Measurements from ENCODE around the gene MYLIP.
"Not testable (repeated sequence)": the region's sequence is repeated elsewhere in the genome, so short reads cannot be mapped to it uniquely, and the experiment has no call there.

MYLIP gene

DNA sequence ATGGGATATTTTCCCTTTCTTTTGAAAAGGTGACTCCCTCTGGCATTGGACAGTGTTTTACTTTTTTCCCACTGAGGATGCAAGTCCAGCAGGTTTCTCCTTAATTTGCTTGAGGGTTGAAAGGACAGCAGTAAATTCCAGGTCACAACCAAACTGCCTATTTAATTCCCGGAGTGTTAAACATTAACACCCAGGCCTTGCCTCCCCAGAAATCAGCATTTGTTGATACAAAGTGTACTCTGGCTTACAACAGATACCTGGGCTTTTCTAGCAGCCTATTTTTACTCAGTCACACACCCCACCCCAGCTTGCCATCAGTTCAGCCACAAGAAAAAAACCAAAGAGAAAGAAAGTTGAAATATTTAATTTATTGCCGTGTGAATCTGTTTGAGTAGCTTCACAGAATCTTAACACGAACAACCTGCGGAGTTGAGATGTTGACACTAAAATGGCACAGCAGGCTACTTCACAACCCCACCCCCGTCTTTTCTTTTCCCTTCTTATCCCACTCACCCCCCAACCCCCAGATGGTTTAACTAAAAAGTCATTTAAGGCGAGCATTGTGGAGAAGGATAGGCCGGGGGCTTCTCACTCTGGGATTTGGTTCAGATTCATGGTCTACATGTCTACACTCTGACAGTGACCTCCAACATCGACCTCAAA lies 45.7 kb downstream of the MYLIP start:
- peak; percentile 33 for DNase-seq (ENCODE audit: low spot score)

DNA sequence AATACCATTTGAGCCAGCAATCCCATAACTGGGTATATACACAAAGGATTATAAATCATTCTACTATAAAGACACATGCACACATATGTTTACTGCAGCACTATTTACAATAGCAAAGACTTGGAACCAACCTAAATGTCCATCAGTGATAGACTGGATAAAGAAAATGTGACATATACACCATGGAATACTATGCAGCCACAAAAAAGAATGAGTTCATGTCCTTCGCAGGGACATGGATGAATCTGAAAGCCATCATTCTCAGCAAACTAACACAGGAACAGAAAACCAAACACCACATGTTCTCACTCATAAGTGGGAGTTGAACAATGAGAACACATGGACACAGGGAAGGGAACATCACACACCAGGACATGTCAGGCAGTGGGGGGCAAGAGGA lies 47.7 kb downstream of the MYLIP start:
- not testable (repeated sequence) for DNase-seq (ENCODE audit: low spot score)

DNA sequence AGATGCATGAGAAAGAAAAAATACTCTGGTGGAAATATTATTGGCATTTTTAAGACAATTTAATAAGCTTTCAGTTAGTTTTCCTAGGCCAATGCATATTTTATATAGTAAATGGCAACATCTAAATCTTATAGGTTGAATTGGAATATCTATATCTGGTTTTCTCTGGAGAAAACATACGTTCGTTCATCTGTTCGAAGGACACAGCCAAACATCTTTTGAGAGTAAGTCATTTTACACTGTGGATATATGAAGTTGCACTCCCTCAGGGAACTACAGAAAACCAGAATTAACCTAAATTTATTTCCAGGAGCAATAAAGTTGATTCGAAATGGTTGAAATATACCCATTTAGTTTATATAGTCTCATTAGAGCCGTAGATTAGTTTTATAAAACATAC lies 49.0 kb downstream of the MYLIP start:
- no peak for DNase-seq (ENCODE audit: low spot score)

DNA sequence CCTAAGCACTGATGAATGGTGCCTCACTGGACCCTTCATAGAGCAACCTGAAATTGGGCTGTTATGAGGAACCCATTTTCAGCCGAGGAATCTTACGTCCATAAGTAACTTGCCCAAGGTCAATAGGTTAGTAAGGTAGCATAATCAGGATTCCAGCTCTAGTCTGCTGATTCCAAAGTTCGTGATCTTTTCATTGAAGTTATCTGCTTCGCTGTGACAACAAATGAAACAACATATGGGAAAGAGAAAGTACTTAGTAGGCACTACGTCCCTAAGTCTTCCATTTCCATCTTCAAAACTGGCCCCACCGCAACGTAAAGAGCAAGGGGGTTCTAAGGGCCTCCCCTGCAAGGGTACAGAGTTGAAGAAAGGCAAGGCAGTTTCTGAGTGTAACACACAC lies 49.5 kb downstream of the MYLIP start:
- DNase-seq (ENCODE audit: low spot score), result no peak

DNA sequence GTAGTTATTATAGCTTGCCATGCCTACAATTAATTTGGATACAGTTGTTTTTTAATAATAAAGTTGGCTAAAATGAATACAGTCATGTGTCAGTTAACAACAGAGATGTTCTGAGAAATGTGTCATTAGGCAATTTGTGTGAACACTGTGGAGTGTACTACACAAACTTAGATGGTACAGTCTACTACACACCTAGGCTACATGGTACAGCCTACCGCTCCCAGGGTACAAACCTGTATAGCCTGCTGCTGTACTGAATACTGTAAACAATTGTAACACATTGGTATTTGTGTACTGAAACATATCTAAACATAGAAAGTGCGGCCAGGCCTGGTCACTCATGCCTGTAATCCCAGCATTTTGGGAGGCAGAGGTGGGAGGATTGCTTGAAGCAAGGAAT lies 50.2 kb downstream of the MYLIP start:
- no peak for DNase-seq (ENCODE audit: low spot score)

DNA sequence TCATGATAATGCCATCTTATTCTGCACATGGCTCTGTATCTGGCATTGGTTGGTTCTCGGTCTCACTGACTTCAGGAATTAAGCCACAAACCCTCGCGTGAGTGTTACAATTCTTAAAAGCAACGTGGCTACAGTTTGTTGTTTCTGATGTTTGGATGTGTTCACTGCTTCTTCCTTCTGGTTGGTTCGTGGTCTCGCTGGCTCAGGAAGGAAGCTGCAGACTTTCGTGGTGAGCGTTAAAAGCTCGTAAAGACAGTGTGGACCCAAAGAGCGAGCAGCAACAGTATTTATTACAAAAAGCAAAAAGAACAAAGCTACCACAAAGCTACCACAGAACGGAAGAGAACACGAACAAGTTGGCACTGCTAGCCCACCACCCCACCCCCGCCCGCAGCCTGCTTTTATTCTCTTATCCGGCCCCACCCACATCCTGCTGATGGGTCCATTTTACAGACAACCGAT lies 51.1 kb downstream of the MYLIP start:
- no peak for DNase-seq (ENCODE audit: low spot score)

DNA sequence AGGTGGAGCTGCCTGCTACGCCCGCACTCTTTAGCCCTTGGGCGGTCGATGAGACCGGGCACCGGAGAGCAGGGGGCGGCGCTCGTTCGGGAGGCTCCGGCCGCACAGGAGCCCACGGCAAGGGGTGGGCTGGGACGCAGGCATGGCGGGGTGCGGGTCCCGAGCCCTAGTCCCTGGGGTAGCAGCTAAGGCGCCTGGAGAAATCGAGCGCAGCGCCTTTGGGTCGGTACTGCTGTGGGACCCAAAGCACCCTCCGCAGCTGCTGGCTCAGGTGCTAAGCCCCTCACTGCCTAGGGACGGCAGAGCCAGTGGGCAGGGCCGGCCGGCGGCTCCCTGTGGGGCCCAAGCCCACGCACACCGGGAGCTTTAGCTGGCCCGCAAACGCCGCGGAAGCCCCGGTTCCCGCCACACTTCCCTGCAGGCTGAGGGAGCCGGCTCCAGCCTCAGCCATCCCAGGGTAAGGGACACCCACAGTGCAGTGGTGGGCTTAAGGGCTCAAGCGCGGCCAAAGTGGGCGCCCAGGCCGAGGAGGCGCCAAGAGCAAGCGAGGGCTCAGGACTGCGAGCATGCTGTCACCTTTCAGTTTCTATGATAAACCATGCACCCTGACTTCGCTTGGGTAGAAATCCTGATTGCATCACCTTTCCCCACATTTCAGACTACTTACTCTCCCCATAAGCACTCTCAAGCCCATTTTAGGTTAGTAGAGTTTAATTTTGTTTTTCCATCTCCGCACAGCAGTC lies 52.0 kb downstream of the MYLIP start:
- DNase-seq (ENCODE audit: low spot score), result no peak

DNA sequence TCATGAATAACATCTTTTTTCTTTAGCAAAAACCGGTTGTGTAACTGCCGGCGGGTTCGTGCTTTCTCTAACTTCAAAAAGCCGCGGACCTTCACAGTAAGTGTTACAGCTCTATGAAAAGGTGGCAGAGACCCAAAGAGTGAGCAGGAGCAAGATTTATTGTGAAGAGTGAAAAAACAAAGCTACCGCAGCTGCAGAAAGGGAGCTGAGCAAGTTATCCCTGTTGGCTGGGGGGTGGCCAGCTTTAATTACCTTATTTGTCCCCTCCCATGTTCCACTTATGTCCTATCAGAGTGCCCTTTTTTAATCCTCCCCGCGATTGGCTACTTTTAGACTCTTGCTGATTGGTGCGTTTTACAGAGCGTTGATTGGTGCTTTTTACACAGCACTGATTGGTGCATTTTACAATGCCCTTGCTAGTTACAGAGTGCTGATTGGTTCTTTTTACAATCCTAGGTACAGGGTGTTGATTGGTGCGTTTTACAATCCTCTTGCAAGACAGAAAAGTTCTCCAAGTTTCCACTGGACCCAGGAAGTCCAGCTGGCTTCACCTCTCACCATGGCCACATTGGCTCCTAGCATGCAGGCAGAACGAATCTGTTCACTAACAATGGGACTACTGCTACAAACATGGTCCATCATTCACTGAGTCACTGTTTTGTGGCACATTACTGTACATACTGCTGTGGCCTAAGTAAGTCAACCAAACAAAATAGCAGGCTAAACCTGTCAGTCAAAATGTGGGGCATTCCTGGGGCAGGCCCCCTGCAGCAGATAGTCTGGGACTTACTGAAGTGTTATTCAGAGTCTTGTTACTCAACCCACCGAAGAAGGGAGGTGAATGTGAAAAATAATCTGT lies 52.8 kb downstream of the MYLIP start:
- DNase-seq (ENCODE audit: low spot score), result no peak

DNA sequence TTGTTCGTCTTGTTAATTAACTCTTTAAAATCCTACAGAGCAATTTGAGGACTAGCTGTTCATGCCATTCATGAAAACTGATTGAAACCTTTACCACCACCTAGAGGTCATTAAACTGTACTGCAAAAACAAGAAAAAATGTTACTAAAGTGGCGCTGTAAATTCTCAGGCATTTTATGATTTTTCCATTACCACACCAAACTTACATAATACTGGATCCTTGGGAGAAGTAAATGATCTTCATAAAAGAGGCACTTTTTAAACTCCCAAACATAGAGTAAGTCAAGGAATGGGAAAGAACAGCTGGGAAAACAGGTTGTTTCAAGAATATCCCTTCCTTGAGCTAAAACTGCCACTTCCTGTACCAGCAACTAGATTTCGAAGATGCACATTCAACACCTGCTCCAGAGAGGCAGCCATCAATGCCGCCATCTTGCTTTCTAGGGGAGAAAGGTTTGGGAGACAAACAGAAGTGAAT lies 54.3 kb downstream of the MYLIP start:
- DNase-seq (ENCODE audit: low spot score), result no peak

DNA sequence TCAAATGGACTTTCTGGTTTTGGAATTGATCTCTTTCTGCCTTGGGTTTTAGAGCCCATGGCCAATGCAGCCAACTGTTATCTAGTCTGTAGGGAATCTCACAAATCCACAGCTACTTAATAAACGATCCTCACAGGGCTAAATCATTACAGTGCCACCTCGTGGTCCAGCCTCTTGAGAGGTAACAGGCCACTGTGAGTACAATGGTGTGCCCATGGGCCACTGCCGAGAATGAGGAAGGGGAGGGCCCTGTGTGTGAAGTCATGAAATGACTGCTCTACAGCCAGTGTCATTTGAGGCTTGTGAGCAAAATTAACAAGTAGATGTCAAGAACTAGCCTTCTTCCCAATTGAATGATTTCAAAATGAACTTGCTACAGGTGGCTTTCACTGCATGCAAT lies 55.2 kb downstream of the MYLIP start:
- no peak for DNase-seq (ENCODE audit: low spot score)

DNA sequence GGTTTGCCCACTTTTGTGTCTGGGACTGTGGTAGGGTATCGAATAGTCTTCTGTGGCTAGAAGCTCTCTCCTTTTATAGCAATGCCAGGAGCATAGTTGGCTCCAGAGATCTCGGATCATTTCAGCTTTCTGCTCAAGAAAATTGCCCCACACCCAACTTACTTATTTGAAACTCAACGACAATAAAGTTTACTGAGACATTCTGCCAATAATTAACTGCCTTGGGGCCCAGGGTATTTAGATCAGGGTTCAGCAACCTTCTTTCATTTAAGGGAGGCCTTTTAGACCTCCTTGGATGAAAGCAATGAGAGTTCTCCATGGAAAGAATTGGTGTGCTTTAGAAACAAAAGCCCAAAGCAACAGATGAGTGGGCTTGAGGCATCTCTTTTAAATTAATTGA lies 55.7 kb downstream of the MYLIP start:
- DNase-seq (ENCODE audit: low spot score), result no peak

DNA sequence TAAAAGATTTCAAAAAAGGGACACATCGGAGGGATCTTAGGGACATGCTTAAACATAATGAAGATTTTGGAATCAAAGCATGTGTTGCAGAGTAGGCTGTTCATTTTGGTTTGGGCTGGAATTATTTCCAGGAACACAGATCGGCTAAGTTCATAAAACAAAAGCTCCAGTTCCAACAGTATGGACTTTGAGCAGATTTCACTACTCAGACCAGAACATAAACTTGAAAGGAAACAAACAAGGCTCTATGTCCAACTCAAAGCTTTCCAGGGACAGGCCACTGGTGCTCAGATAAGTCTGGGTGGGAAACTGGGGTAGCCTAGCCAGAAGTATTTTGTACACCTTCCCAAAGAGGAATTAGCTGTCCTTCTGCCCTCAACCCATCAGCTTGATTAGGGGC lies 58.3 kb downstream of the MYLIP start:
- DNase-seq (ENCODE audit: low spot score), result no peak

DNA sequence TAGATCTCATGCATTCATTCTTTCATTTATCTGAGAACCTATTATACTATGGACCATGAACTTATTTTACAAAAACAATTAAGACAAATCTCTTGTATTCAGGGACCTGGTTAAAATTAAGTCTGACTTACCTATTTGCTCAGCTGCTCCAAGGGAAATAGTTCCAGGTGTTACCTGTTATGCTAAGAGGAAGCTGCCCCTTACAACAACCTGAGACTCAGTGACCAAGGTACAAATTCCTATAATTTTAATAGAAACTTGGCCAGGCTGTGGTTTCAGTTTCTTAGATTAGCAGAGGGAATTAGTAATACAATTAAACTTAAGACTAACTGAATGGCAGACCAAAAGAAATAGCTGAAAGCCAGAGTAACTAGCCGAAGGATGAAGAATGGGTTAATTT lies 61.3 kb downstream of the MYLIP start:
- no peak for DNase-seq (ENCODE audit: low spot score)

DNA sequence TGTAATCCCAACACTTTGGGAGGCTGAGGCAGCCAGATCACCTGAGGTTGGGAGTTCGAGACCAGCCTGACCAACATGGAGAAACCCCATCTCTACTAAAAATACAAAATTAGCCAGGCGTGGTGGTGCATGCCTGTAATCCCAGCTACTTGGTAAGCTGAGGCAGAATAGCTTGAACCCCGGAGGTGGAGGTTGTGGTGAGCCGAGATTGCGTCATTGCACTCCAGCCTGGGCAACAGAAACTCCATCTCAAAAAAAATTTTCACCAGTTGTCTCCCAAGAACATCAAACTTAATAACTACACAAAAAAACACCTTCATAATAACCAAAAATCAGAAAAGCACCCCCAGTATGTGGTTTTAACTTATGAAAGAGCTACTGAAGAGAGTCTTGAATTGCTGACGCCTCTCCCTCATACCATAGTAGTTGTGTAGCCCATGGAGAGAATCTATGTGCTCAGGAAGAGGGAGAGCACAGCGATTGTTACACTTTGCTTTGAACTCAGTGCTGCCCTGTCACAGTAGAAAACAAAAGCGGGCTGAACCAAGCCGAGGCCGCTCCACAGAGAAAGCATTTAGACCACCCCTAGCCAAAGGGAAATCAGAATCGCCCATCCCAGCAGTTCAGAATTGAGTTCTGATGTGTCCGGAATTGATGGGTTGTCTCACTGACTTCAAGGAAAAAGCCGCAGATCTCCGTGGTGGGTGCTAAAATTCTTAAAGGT lies 67.5 kb downstream of the MYLIP start:
- no peak for DNase-seq (ENCODE audit: low spot score)

DNA sequence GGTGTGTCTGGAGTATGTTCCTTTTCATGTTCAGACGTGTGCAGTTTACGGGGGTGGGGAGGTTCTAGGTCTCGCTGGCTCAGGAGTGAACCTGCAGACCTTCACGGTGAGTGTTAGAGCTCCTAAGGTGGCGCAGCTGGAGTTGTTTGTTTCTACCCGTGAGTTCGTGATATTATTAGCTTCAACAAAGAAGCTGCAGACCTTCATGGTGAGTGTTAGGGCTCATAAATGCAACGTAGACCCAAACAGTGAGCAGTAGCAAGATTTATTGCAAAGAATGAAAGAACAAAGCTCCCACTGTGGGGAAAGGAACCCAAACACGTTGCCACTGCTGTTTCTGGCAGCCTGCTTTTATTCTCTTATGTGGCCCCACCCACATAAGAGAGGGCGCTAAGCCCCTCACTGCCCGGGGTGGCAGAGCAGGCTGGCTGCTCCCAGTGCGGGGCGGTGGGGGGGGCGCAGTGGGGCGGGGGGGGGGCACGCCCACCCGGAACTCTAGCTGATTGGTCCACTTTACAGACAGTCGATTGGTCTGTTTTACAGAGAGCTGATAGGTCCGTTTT lies 68.2 kb downstream of the MYLIP start:
- DNase-seq (ENCODE audit: low spot score), result no peak
